HL-60/S4 (cell line): ENCODE measurements around the gene RNF208.
"Not testable (repeated sequence)": the region's sequence is repeated elsewhere in the genome, so short reads cannot be mapped to it uniquely, and the experiment has no call there.

Experiments used
- in situ Hi-C: fragments of 300-500 bp; cut with MboI; formaldehyde crosslinking; loops from 2 replicates; pipeline ENCODE4 v1.14.3; 2022; ENCODE audit warnings: low sequenced_read_pairs

The RNF208 gene, protein sequence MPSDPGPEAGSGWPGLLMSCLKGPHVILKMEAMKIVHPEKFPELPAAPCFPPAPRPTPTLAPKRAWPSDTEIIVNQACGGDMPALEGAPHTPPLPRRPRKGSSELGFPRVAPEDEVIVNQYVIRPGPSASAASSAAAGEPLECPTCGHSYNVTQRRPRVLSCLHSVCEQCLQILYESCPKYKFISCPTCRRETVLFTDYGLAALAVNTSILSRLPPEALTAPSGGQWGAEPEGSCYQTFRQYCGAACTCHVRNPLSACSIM

DNA sequence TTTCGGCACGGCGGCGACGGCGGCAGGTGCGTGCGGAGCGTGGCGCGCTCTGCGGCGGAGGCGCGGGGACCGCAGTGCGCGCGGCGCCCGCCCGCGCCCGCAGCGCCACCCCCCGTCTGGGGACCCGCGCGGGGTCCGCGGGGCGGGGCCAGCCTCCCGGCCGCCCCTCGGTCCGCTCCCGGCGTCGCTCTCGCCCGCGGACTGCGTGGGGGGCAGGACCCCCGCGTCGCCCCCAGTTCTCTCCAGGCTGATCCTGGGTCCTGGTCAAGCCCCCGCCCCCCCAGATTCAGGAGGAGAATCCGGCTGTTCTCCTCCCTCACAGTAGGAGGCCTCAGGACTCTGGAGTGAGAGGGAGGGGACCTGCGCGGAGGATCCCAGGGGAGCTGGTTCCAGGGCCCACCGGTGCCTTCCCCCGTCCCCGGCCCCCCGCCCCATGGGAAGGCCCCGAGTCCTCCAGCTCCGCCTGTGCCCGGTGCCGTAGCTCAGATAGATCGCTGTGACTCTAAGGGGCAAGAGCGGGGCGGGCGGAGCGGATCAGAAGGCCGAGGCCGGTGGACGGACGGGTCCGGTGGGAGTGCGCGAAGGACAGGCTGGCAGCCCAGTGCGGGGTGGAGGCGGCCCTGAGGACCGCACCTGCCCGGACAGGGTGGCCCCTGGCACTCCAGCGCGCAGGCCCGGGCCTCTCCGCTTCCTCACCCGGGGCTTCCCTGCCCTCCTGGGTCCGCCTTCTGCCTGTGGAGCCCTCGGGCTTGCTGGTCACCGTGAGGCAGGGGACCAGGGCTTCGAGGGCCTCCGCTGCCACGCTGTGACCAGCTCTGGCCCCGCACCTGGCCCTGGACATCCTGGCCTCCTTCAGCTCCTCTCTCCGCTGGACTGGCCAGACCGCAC lies at the start of gene RNF208:
RNF208 (minus strand) TSS at position 51 of the 888 bp plus-strand sequence. CDS start 1,028 bp downstream, outside the sequence.
- in situ Hi-C loops: loop anchor here (25.0 kb wide), 1 partner anchor 435 kb away; the partner anchor contains the start of genes CCDC183 and TMEM141

DNA sequence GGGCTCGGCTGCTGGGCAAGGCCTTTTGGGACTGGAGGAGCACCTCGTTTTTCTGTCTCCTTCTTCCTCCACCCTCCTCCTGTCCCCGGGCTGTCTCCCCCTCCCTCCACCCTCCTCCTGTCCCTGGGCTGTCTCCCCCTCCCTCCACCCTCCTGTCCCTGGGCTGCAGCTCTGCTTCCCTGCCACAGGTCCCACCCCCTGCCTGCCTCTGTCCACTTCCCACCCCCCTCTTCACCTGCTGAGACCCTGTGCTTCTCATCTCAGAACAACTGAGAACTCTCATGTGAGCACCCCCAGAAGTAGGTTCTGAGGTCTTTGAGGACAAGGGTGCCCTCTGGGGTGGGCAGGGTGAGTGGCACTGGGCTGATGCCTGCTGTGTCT lies 49.6 kb upstream of the RNF208 start:
- in situ Hi-C loops: no loop called here

DNA sequence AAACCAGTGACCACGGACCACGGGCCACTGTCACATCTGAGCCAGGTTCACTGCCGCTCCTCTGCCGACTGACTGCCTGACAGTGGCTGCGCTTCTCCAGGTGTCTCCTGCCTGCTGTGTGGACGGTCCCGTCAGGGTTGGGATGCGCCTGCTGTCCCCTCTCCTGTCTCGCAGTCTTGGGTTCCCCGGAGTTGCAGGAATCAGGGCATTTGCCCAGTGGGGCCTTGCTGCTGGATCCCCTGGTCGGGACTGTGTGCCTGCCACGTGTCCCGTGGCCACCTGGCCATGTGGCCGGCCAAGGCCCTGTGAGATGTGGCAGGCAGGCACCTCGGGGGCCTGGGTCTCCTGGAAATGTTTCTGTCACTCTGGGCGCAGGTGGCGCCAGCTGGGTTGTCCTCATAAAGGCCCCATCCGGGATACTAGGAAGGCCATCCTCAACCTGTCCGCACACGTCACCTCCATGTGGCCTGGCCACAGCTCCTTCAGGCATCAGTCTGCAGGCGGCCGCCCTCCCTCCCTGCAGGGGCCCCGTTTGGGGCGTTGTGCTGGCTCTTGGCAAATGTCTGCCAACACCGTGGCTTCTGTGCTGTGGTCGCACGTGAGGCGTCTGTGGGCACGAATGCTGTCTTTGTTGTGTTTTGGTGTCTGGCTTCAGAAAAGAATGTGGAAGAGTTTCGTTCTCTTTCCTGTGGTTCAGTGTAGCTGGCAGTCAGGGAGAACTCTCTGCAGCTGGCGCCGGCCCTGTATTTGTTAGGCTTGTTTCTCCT lies 49.1 kb upstream of the RNF208 start:
- in situ Hi-C loops: no loop called here

DNA sequence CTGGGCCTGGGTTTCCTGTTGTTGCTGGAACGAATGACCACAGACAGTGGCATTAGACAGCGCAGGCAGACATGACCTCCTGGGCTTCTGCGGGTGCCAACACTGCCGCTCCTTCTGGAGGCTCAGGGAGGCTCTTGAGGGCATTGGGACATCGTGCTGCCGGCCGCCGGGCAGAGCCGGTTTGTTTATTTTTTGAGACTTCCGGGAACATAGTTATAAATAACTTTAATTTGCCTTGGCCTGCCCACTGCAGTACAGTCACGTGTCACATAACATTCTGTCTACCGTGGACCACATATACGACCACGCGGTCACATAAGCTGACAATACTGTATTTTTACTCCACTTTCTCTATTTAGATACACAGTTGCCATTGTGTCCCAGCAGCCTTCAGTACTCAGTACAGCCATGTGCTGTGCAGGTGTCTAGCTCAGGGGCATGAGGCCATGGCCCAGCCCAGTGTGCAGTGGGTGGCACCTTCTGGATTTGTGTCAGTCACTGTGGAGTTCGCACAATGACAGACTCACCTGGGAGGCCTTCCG lies 47.3 kb upstream of the RNF208 start:
- in situ Hi-C loops: no loop called here

DNA sequence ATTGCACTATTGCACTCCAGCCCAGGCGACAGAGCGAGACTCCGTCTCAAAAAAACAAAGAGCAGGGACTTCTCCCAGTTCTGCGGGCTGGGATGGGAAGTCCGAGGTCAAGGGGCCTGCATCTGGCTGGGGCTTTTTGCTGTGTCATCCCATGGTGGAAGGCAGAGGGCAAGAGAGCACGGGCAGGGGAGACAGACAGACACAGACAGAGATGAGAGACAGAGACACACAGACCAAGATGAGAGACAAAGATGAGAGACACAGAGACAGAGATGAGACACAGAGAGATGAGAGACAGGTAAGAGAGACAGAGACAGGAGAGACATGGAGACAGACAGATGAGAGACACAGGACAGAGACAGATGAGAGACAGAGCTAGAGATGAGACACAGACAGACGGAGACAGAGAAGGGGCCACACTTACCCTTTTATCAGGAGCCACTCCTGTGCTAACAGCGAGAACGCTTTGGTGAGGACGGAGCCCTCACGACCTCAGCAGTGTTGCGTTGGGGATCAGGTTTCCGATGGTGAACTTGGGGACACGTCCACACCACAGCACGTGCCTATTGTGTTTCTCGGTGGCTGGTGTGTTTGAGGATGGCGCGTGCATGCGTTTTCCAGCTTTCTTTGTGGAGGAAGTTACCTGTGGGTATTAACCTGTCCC lies 46.6 kb upstream of the RNF208 start:
- in situ Hi-C loops: no loop called here

DNA sequence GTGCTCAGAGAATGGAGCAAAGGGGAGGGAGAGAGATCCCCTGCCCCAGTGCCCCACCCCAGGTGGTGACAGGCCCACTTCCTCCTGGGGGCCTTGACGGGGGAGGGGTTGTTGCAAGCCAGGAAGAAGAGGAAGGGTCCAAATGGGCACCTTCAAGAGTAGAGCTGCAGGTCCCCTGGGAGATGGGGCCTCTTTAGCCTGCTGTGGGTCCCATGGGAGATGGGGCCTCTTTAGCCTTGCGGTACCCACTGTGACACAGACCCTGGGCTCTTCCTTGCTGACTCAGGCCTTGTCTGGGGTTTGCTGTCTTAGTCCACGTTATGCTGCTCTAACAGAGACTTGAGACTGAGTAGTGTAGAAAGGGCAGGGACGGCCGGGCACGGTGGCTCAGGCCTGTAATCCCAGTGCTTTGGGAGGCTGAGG lies 45.9 kb upstream of the RNF208 start:
- in situ Hi-C loops: no loop called here

GRCh38 chr9:137266585-137267453 lies 44.8 kb upstream of the RNF208 start:
- in situ Hi-C loops: no loop called here

DNA sequence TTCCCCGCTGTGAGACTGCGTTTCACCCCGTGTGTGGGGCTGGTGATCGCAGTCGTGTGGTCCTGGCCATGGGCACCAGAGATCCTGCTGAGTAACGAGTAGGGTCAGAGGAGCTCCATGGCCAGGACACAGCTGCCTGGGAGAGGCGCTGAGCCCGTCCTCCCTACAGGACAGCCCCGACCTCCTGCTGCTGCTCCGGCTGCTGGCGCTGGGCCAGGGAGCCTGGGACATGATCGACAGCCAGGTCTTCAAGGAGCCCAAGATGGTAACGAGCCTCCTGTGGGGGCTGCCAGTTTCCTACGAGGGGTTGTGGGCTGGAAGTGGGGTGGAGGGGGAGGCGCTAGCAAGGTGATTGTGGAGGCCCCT lies 44.1 kb upstream of the RNF208 start:
- in situ Hi-C loops: no loop called here

DNA sequence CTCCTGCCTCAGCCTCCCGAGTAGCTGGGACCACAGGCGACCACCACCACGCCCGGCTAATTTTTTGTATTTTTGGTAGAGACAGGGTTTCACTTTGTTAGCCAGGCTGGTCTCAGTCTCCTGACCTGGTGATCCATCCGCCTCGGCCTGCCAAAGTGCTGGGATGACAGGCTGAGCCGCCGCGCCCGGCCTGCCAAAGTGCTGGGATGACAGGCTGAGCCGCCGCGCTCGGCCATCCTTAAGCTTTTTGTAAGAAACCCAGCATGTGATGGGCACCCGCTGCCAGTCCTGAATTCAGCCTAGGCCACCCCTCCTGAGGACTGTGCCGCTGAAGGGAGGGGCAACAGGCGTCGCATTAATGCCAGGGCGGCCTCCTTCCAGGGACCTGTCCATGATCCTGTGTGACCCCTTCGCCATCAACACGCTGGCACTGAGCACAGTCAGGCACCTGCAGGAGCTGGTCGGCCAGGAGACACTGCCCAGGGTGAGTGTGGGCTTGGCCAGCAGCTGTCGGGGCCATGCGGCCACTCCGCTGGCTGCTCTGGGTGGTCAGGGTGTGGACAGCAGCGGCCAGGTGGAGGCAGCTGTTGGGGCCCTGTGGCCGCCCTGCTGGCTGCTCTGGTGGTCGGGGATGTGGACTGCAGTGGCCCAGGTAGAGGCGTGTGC lies 43.6 kb upstream of the RNF208 start:
- in situ Hi-C loops: no loop called here

DNA sequence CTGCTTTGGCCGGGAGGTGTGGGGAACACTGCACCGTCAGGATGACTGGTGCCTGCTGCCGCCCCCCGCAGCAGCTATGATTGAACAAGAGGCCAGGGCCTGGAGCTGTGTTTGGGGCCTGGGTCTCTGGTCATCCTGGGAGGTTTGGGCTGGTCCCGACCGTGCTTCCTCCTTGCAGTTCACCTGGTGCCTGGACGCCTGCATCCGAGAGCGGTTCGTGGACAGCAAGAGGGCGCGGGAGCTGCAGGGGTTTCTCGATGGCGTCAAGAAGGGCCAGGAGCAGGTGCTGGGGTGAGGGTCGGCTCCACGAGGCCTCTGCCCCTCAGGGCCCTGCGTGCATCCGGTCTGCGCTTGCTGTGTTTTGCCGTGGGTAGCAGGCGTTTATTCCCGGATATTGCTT lies 42.0 kb upstream of the RNF208 start:
- in situ Hi-C loops: no loop called here

GRCh38 chr9:137263506-137263905 lies 41.5 kb upstream of the RNF208 start:
- in situ Hi-C loops: no loop called here

DNA sequence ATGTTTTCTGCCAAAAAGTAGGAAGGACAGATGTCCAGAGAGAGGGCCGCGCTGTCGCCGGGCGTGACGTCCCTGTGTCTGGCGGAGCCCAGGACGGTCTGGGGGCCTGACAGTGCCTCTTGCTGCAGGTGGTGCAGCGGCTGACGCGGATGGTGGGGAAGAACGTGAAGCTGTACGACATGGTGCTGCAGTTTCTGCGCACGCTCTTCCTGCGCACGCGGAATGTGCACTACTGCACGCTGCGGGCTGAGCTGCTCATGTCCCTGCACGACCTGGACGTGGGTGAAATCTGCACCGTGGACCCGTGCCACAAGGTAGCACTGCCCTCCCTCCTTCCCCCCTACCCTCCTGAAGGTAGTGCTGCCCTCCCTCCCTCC lies 40.9 kb upstream of the RNF208 start:
- in situ Hi-C loops: no loop called here

DNA sequence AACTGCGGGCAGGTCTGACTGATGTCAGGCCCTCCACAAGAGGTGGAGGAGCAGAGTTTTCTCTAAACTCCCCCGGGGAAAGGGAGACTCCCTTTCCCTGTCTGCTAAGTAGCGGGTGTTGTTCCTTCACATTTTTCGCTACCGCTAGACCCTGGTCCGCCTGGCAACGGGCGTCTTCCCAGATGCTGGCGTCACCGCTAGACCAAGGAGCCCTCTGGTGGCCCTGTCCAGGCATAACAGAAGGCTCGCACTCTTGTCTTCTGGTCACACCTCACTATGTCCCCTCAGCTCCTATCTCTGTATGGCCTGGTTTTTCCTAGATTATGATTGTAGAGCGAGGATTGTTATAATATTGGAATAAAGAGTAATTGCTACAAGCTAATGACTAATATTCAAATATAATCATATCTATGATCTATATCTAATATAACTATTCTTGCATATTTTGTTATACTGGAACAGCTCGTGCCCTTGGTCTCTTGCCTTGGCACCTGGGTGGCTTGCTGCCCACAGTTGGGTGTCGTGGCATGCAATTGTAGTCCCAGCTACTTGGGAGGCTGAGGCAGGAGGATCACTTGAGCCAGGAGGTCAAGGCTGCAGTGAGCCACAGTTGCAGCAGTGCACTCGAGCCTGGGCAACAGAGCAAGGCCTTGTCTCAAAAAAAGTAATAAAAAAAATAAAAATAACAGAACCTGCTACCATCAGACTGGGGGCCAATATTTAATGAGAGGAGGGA lies 40.3 kb upstream of the RNF208 start:
- in situ Hi-C loops: not testable (repeated sequence)

- in situ Hi-C loops: no loop called here
Observed at GRCh38 chr9:137256856-137257255, 34.8 kb upstream of the RNF208 start.

DNA sequence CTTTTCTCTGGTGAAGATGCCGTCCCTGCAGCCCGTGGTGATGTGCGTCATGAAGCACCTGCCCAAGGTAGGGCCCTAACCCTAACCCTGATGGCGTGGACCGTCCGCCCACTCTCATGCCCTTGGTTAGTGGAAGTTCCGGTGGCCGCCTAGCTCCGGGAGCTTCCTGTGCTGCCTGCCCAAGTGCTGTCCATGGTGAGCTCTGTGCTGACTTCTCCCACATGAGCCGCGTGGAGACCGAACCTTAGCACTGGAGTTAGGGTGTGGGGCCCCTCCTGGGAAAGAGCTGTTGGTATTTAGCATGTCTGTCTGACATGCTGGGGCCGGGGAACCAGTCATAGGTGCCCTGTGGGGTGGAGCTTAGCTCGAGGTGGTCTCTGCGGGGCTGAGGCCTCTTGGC lies 34.3 kb upstream of the RNF208 start:
- in situ Hi-C loops: no loop called here

GRCh38 chr9:137255448-137256114 lies 33.5 kb upstream of the RNF208 start:
- in situ Hi-C loops: no loop called here

GRCh38 chr9:137254624-137255447 lies 32.8 kb upstream of the RNF208 start, which contains the start of gene NELFB:
Gene NELFB (plus strand): TSS chr9:137255327.
- in situ Hi-C loops: no loop called here
